Cardiac fibroblast (primary cell): ENCODE measurements around the gene C10orf90.

Experiments
- DNase-seq, 2 donors: peaks; one replicate each; pipeline versions ENCODE4 v3.0.0 to v3.0.0-alpha.2; 2010; ENCODE audit warnings: low read depth in 2 of 2
- H3K4me3 ChIP-seq, 2 donors: replicated peaks in 1 of 2; 1 replicate in 1 of 2; 2 replicates in 1 of 2; pipeline ENCODE4 v1.5.1; 2011; ENCODE audit warnings: low read depth in 2 of 2, low read length in 2 of 2, mild to moderate bottlenecking in 2 of 2, moderate library complexity in 1 of 2
- CTCF ChIP-seq: IDR thresholded peaks from one replicate; pipeline ENCODE4 v1.5.1; 2011; ENCODE audit warnings: low read depth, mild to moderate bottlenecking, low read length, inconsistent platforms

The C10orf90 gene

DNA sequence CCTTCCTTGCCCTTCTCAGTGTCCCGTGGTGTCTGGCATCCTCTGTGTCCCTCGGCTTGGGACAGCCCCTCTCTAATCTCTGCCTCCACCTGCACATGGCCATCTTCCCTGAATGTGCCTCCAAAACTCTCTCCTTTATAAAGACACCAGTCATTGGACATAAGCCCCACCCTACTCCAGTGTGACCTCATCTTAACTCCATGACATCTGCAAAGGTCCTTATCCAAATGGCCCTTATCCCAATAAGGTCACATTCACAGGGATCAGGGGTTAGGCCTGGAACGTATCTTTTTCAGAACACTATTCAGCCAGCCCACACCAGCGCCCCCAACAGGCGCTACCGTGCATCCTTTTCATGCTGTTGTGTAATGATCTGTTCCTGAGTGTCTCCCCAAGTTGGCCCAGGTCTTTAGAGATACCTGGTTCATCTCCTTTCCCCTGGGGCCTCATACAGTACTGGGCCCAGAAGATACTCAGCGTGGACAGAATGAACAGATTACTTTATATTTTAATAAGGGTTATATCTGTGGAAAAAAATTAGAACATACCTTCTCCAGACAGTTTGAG is 149.7 kb downstream of the C10orf90 start:
- no peak for DNase-seq
- H3K4me3 ChIP-seq, result no peak overlapping the region
- TF ChIP-seq CTCF, result no peak

DNA sequence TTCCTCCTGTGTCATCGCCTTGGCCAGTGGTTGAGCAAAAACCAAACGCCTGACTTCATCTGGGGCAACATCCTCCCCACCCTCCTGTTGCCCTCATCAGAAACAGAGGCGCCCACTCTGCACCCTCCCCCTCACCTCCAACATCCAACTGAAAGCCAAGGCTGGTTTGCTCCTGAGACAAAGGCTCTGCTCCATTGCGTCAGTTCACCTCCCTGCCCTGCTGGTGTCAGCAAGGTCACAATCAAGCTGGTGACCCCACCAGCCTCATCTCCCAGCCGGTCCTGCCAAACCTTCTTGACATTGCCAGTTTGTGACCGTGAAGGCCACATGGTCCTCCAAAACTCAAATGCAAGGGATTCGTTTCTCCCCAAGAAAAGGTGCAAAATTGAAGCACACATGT is 150.5 kb downstream of the C10orf90 start:
- TF ChIP-seq CTCF, result no peak
- no peak for DNase-seq
- no peak overlapping the region for H3K4me3 ChIP-seq

DNA sequence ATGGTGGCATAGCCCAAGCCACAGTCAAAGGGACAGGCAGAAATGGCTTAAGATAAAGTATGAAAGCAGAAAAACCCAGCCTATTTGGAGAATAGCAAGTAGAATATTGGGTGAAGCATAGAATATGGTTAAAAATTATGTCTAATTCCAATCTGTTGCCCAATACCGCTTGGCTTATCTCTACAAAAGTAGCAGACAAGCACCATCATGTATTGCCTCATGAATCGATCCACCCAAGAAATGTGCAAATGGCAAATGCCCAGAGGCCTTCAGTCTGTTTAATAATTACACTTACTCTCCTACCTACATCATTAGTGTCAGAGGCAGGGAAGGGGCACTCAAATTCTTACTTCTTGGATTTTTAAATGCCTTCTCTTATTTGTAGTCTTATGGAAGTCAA is 151.3 kb downstream of the C10orf90 start:
- H3K4me3 ChIP-seq, result no peak overlapping the region
- no peak for DNase-seq
- no peak for TF ChIP-seq CTCF

DNA sequence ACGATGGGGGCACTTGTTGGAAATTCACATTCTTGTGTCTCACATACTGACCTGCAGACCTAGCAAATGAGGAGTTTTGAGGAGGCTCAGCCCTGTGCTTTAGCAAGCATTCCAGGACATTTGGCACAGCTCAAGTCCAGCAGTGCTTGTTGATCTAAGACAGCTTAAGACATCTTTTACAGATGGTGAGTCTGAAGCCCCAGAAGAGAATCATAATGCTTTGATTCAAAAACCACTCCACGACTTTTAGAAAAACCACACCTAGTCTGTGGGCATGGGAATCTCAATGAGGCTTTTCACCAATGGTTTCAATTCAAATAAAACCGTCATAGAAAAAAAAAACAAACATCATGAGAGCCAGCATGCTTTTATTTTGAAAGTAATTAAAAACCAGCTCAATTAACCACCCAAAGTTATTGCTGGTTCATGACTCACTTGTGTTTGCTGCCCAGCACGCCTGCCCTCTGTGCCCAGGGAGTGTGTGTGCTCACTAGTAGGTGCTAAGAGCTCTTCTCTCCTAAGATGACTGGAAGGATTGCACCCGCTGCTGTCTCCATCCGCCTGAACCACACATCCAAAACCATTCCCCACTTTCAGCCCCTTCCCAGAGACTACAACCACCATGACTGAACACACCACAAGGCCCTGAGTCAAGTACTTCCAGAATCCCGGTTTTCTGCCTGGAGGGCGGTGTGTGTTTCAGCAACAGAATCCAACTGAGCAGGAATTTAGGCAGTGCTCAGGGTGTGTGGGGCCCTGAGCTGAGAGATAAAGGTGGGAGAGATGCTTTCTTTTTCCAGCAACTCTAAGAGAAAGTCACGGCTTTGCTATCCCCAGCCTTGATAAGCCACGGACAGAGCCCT is 152.0 kb downstream of the C10orf90 start:
- TF ChIP-seq CTCF, result no peak
- no peak for DNase-seq

GRCh38 chr10:126516515-126516914 is 154.0 kb downstream of the C10orf90 start:
- TF ChIP-seq CTCF, result no peak
- DNase-seq, result no peak
- H3K4me3 ChIP-seq, result no peak overlapping the region

More for the DNA sequence above, 152.0 kb downstream of the C10orf90 start:
- H3K4me3 ChIP-seq, result no peak overlapping the region

- peak; percentile 13 to 19 for DNase-seq
- no peak overlapping the region for H3K4me3 ChIP-seq
- no peak for TF ChIP-seq CTCF
These were observed 158.5 kb downstream of the C10orf90 start for GRCh38 chr10:126511917-126512479.
